GM10847 (cell line): ENCODE measurements around the gene NQO1.

ENCODE experiments used
- POLR2A ChIP-seq: IDR thresholded peaks from 2 replicates; pipeline ENCODE4 v1.6.1; 2011; ENCODE audit not compliant: insufficient read length; ENCODE audit errors: extremely low read depth

NQO1 gene

DNA sequence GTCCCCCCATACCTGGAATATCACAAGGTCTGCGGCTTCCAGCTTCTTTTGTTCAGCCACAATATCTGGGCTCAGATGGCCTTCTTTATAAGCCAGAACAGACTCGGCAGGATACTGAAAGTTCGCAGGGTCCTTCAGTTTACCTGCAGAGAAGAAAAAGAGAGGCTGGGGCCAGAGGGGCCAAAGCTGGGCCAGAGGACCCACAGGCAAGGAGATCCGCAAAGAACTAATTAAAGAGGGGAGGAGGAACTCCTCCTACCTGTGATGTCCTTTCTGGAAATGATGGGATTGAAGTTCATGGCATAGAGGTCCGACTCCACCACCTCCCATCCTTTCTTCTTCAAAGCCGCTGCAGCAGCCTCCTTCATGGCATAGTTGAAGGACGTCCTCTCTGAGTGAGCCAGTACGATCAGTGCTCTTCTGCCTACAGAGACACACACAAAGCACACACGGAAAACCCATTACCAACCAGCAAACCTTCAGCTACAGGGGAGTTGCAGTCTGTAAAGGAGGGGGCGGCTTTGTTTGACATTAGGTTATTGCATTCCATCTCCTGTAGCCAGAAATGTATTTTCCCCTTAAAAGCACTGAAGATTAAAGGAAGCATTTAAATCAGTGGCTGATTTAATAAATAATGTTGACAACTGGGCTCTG, 8.1 kb downstream of the NQO1 start:
- TF ChIP-seq POLR2A: no peak

DNA sequence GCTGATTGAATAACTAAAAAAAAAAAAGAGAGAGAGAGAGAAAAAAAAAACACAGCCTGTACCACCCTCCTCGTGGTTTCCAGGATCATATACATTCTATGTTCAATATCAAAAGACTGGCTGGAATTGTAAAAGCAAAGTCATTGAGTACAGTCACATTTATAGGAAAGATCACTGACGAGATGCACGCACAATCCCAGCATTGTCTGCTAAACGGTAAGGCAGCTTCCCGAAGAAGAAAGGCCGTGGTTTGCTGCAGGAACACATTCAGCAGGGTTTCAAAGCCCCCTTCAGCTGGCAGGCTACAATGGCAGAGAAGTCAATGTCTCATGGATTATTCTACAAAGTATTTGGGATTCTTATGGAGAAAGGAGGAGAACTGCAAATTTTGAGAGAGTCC, 9.3 kb downstream of the NQO1 start:
- no peak for TF ChIP-seq POLR2A

DNA sequence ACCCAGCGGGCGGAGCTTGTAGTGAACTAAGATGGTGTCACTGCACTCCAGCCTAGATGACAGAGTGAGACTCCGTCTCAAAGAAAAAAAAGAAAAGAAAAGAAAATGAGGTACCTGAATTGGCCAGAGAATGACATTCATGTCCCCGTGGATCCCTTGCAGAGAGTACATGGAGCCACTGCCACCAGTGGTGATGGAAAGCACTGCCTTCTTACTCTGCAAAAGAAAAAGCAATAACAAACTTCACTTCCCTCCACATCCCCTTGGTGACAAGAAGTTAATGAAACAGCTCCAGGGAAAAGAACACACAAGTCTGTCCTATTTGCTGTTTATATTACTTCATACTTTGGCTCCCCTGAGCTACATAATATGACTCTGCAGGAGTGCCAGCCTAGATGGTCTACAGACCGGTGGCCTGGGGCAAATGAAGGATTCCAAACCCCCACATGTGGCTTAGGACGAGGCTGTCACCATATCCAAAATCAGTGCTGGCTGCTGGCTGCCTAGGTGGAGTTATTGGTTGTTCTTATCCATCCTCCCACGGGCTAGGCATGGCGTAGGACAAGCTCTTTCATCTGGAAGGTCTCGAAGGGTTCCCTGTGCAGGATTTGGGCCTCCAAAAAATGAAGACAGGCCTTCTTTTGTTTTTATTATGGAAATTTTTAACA, 13.3 kb downstream of the NQO1 start:
- no peak for TF ChIP-seq POLR2A

DNA sequence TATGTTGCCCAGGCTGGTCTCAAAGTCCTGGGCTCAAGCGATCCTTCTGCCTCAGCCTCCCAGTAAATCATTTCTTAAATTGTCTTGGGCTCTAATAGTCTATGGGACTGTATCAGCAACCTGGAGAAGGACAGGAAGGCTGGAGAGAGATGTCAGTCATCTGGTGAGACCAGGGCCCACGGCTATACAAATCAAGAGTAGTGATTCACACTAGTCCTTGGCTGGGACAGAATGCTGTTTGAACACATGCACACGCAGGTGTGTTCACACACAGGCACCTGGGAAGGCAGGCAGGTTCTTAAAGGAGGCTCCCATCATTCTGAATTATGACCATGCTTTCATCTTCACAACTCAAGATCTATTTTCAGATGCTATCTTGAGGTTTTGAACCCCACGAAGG, 14.1 kb downstream of the NQO1 start:
- no peak for TF ChIP-seq POLR2A

DNA sequence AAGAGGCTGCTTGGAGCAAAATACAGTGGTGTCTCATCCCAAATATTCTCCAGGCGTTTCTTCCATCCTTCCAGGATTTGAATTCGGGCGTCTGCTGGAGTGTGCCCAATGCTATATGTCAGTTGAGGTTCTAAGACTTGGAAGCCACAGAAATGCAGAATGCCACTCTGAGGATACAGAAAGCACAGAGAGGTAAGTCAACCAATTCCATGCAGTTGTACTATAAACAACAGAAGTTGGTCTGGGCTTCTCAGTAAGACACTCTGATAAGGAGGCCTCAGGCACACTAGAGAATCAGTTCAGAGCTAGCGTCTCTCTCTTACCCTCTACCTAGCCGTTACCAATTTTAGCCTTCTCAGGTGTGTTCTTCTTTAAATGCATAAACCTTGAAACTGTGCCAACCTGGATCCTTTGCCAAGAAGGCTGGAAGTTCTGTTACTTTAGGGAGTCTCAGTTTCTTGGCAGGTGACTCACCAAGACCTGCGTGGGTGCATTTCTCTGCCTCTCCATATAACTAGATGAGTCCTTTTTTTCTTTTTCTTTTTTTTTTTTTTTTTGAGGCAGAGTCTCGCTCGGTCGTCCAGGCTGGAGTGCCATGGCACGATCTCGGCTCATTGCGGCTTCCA, 15.1 kb downstream of the NQO1 start:
- TF ChIP-seq POLR2A: no peak

DNA sequence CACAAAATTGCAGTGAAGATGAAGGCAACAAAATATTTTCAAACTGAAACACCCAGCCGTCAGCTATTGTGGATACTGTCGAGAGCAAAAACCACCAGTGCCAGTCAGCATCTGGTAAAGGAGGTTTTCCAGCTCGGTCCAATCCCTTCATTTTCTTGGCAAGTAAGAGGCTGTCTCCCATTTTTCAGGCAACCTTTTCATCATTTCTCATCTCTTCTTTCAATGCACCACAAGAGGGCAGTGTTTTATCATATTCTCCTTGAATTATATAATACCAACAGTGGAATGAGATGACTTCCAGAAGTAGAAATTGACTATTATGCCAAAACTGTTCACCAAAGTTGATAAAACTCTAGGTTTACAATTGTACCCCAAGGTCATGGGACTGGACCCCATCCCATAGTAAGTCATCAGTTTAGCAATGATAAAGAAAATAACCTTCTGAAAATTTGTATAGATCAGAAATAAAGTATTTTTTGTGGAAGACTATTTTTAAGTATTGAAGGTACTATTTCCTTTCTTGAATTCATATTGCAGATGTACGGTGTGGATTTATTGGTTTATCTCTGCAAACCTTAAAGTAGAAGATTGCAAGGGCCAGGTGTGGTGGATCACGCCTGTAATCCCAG, 16.8 kb downstream of the NQO1 start:
- no peak for TF ChIP-seq POLR2A

DNA sequence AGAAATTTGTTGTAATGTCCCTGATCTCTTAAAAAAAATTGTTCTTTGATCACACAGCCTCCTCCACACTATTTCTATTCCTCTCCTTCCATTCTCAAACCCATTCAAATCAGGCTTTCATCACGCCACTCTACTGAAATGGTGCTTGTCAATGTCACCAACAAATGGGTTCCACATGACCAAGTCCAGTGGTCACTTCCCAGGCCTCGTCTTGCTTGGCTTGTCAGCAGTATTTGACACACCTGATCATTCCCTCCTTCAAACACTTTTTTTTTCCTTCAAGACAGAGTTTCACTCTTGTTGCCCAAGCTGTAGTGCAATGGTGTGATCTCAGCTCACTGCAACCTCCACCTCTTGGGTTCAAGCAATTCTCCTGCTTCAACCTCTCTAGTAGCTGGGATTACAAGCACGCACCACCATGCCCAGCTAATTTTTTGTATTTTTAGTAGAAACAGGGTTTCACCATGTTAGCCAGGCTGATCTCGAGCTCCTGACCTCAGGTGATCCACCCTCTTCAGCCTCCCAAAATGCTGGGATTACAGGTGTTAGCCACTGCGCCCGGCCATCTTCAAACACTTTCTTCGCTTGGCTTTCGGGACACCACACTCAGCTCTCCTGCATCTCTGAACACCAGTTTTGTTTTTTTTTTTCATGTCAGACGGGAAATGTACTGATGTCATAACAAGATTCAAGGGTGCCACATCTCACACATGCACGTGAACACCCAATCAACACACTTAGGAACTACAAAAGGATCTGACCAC, 18.3 kb downstream of the NQO1 start:
- no peak for TF ChIP-seq POLR2A

DNA sequence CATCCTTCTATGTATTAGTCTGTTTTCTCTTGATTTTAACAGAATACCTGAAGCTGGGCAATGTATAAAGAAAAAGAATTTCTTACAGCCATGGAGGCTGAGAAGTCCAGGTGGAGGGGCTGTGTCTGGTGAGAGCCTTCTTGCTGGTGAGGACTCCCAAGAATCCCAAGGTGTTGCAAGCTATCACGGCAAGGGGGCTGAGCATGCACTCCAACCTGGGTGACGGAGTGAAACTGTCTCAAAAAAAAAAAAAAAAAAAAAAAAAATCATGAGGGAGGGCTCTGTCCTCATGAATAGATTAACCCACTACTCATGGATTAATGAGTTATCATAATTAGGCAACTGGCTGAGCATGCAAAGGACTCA, 19.4 kb downstream of the NQO1 start:
- TF ChIP-seq POLR2A: no peak

DNA sequence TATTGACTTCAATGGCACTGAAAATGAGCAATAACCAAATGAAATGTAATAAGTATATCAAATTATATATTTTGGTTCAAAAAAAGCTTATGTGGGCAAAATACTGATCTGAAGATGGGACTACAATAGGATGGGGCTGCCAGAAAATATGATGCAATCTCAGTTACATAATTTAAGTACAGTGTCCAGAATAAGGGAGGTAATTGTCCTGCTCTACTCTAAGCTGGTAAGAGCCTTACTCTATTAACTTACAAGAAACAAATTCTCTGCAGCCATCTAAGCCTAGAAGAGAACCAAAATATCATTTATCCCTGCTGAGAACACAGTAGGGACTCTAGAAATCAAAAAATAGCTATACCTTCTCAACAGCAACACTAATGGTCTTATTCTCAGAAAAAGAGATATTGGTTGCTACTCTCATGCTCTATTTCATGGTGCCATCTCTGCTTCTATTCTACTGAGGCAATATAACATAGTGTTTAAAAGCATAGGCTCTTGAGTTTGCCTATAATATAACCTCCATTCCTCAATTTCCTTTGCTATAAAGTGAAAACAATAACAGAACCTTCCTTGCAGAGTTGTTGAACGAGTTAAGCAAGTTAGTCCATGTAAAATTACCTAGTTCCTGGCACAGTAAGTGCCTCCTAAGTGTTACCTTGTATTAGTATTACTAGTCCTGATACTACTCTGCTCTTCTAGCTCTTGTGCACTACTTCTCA, 19.9 kb downstream of the NQO1 start:
- no peak for TF ChIP-seq POLR2A

DNA sequence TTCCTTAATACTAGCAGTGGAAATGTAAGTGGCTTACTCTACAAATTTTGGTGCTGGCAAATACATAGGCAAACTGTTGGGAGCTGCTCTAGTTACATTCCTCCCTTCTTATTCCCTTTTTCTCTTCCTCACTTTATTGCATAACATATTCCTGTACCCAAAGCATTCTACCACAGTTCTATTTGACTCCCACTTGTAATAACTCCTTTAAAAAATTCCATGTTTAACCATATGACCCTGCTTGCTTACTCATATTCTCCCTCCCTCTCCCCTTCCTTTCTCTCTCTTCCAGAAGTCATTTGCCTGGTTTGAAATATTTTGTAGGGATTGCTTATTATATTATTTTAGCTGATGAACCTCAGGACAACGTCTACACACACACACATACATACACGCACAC, 22.7 kb downstream of the NQO1 start:
- TF ChIP-seq POLR2A: no peak

DNA sequence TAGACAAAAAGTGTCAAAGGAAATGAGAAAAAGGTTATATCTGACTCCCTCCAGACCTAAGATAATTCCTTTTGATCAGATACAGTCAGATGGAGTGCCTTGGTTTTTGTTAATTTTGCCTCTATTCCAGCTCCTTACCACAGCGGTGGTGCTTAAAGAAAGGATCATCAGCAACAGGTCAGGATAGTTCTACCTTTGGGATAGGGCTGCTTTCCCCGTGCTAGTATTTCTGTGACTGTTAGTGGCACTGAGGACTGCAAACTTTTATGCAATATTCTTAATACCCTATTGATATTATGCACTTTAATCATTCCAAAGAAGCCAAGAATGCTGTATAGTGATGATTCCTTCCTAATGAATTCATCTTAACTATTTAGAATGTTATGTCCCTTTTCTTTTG, 24.5 kb downstream of the NQO1 start:
- no peak for TF ChIP-seq POLR2A

DNA sequence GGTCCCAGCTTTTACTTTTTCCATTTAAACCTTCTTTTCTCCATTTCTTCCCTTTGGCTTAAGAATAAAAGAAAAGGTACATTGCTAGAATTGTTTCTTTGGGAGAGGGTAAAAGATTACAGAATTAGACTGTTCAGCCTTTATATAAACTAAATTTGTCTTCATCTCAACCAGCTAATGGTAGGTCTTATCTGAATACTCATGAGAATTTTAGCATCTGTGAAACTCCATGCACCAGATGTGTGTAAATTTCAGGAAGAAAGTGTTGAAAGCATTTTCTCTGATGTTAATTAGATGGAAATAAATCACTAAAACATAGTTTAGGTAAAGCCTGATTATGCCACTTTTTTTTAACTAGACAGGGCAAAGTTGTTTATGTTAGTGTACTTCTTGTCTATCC, 24.9 kb downstream of the NQO1 start:
- no peak for TF ChIP-seq POLR2A

DNA sequence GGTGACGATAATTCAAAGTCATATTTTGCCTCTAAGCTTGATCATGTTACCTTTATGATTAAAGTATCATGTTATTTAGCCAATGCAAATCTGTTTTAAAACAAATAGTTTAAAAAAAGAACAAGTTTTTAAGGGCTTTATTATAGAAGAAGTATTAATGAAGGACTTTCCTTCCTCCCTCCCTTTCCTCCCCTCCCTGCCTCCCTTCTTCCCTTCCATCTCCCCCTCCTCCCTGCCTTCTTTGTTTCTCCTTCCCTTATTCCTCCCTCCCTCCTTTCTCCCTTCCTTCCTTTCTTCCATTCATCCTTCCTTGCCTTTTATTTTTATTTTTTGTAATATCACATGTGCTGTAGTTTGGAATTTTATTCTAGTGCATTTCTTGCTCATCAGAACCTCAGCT, 26.4 kb downstream of the NQO1 start:
- no peak for TF ChIP-seq POLR2A

DNA sequence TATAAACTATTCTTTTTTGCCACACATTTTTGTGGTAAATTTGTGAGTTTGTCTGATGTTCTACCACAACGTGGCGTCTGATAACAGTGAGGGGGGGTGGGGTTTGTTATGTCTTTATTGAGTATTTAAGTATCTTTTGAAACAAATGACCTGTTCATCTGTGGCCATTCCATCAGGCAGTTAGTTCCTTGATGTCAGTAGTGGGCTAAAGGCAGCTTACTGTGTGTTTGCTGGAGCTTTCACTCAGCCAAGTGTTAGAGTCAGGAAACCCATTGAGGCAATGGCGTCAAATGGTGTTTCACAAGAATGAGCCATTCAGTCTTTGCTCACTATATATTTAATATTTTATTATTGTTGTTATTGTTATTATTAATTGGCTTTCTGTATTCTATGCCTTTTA, 28.0 kb downstream of the NQO1 start:
- TF ChIP-seq POLR2A: no peak

DNA sequence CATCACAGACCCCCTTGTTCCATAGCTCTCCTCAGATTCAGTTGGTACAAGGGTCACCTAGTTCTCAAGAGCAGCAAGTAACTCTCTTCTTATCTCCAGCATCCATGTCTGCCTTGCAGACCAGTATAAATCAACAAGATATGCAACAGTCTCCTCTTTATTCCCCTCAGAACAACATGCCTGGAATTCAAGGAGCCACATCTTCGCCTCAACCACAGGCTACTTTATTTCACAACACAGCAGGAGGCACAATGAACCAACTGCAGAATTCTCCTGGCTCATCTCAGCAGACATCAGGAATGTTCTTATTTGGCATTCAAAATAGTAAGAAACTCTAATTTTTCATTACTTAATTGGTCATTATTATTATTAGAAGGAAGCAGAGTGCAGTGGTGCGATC, 32.4 kb downstream of the NQO1 start:
- TF ChIP-seq POLR2A: no peak
